A549 (cell line): ENCODE data around the gene MORF4L2. TPM values are rescaled to one million over a fixed set of nuclear protein-coding genes. Genes with fewer than 3 reads are reported as not detected.
A peak's percentile ranks its signal among the peaks of the same experiment; 100 is the strongest.

Experiments
- ATAC-seq, 2 experiments: fragments of 200-7000 bp in 1 of 2; fragments of >200 bp in 1 of 2; cut with Nextera tagmentation in 1 of 2; cut with Tn5 transposase in 1 of 2; 3 replicates each; pipeline versions ENCODE4 v1.8.0 to v1.9.1; 2018 to 2020; ENCODE audit warnings: mild to moderate bottlenecking in 1 of 2, moderate library complexity in 1 of 2
- CTCF ChIA-PET: fragments of 300-600 bp; sonication (Branson Sonifier 250); formaldehyde crosslinking; extraction: SDS; loops from one replicate; lab custom pipeline; 2021; ENCODE audit warnings: antibody characterized with exemption, inconsistent platforms; lab: Yijun Ruan, JAX
- POLR2A ChIA-PET: fragments of 350-600 bp; formaldehyde crosslinking; extraction: SDS; loops from one replicate; lab custom pipeline; 2021; ENCODE audit warnings: antibody characterized with exemption, inconsistent platforms; lab: Yijun Ruan, JAX
- DNase-seq, 2 experiments: peaks; one replicate each; pipeline versions ENCODE4 v3.0.0 to v3.0.0-alpha.2; 2011 to 2016; ENCODE audit warnings: low read depth in 1 of 2, low spot score in 1 of 2
- FAIRE-seq: peaks from 2 replicates; lab custom pipeline; 2011; peaks lifted over from hg19 to GRCh38; lab: Jason Lieb, UNC
- H3K27ac ChIP-seq, 2 experiments: fragments of >200 bp; sonication (Bioruptor Twin); formaldehyde crosslinking; 3 replicates each; pipeline ENCODE4 v1.5.1; 2016 to 2017
- H3K4me1 ChIP-seq: fragments of >200 bp; sonication (Bioruptor Twin); formaldehyde crosslinking; 3 replicates; pipeline ENCODE4 v1.6.1; 2016
- H3K4me2 ChIP-seq: fragments of >200 bp; sonication (Bioruptor Twin); formaldehyde crosslinking; 3 replicates; pipeline ENCODE4 v1.6.1; 2016
- H3K4me3 ChIP-seq: fragments of >200 bp; sonication (Bioruptor Twin); formaldehyde crosslinking; 3 replicates; pipeline ENCODE4 v1.5.1; 2016
- H3K9me3 ChIP-seq: fragments of >200 bp; sonication (Bioruptor Twin); formaldehyde crosslinking; 3 replicates; pipeline ENCODE4 v1.6.1; 2016
- BHLHE40 ChIP-seq: IDR thresholded peaks from 2 replicates; pipeline ENCODE4 v1.6.1; 2012; ENCODE audit warnings: low read depth, low read length, inconsistent platforms
- CBX2 ChIP-seq: fragments of 200-600 bp; sonication (generic); IDR thresholded peaks from 2 replicates; pipeline ENCODE4 v1.6.1; 2016; ENCODE audit warnings: low read depth, mild to moderate bottlenecking, borderline replicate concordance
- CBX8 ChIP-seq: fragments of 200-600 bp; sonication (generic); IDR thresholded peaks from 2 replicates; pipeline ENCODE4 v1.6.1; 2016
- CHD2 ChIP-seq: fragments of 150-350 bp; IDR thresholded peaks from 2 replicates; pipeline ENCODE4 v1.6.1; 2014; ENCODE audit warnings: low read length; ENCODE audit not compliant: partially characterized antibody
- EHF ChIP-seq: fragments of 250-450 bp; sonication (Bioruptor Pico); IDR thresholded peaks from 2 replicates; pipeline ENCODE4 v1.5.0; 2020; ENCODE audit warnings: mild to moderate bottlenecking
- EP300 ChIP-seq, 2 experiments: fragments of >200 bp; sonication (Bioruptor Twin); formaldehyde crosslinking; IDR thresholded peaks; 2 replicates in 1 of 2; 3 replicates in 1 of 2; pipeline ENCODE4 v1.6.1; 2016 to 2017
- FOXS1 ChIP-seq: fragments of 250-450 bp; sonication (Bioruptor Pico); IDR thresholded peaks from 2 replicates; pipeline ENCODE4 v1.5.0; 2020; ENCODE audit warnings: mild to moderate bottlenecking, moderate library complexity
- GATA3 ChIP-seq: IDR thresholded peaks from 2 replicates; pipeline ENCODE4 v1.6.1; 2012; ENCODE audit warnings: borderline replicate concordance
- HEYL ChIP-seq: fragments of 250-450 bp; sonication (Bioruptor Pico); IDR thresholded peaks from 2 replicates; pipeline ENCODE4 v1.8.0; 2021; ENCODE audit warnings: mild to moderate bottlenecking, moderate library complexity
- HOXA7 ChIP-seq: fragments of 250-450 bp; sonication (Bioruptor Pico); IDR thresholded peaks from 2 replicates; pipeline ENCODE4 v1.5.0; 2020; ENCODE audit warnings: mild to moderate bottlenecking, moderate library complexity
- HOXB13 ChIP-seq: fragments of 250-450 bp; sonication (Bioruptor Pico); IDR thresholded peaks from 2 replicates; pipeline ENCODE4 v1.5.0; 2020; ENCODE audit warnings: low read depth, mild to moderate bottlenecking, moderate library complexity
- HOXB5 ChIP-seq: fragments of 250-450 bp; sonication (Bioruptor Pico); IDR thresholded peaks from 2 replicates; pipeline ENCODE4 v1.5.0; 2020; ENCODE audit warnings: mild to moderate bottlenecking, moderate library complexity
- JUN ChIP-seq, 2 experiments: fragments of >200 bp; sonication (Bioruptor Twin); formaldehyde crosslinking; IDR thresholded peaks; 2 replicates in 1 of 2; 3 replicates in 1 of 2; pipeline ENCODE4 v1.6.1; 2016 to 2017
- JUNB ChIP-seq: fragments of >200 bp; sonication (Bioruptor Twin); formaldehyde crosslinking; IDR thresholded peaks from 2 replicates; pipeline ENCODE4 v1.6.1; 2016
- KDM1A ChIP-seq: fragments of 200-600 bp; sonication (generic); IDR thresholded peaks from 2 replicates; pipeline ENCODE4 v1.6.1; 2016; ENCODE audit warnings: low read depth, mild to moderate bottlenecking
- KDM5A ChIP-seq: fragments of 200-600 bp; sonication (generic); IDR thresholded peaks from 2 replicates; pipeline ENCODE4 v1.6.1; 2016; ENCODE audit warnings: antibody characterized with exemption, mild to moderate bottlenecking
- MAFK ChIP-seq: fragments of 450-650 bp; IDR thresholded peaks from 2 replicates; pipeline ENCODE4 v1.6.1; 2014; ENCODE audit not compliant: partially characterized antibody
- NPAS2 ChIP-seq: fragments of 250-450 bp; sonication (Bioruptor Pico); IDR thresholded peaks from 2 replicates; pipeline ENCODE4 v1.8.0; 2022; ENCODE audit warnings: mild to moderate bottlenecking, moderate library complexity, borderline replicate concordance
- NR3C1 ChIP-seq: fragments of >200 bp; sonication (Bioruptor Twin); formaldehyde crosslinking; IDR thresholded peaks from 3 replicates; pipeline ENCODE4 v1.6.1; 2017
- PHF8 ChIP-seq: fragments of 200-600 bp; sonication (generic); IDR thresholded peaks from 2 replicates; pipeline ENCODE4 v1.6.1; 2016; ENCODE audit warnings: low read depth, mild to moderate bottlenecking, antibody characterized with exemption, moderate library complexity, borderline replicate concordance
- POLR2A ChIP-seq: IDR thresholded peaks from 2 replicates; pipeline ENCODE4 v1.6.1; 2012; ENCODE audit warnings: mild to moderate bottlenecking, low read length
- POLR2AphosphoS2 ChIP-seq: conservative IDR thresholded peaks from 2 replicates; pipeline ENCODE4 v1.6.1; 2012; ENCODE audit warnings: low read length, improper control_type of control experiment, inconsistent platforms
- RAD21 ChIP-seq, 2 experiments: fragments of >200 bp in 1 of 2; sonication (Bioruptor Twin) in 1 of 2; formaldehyde crosslinking in 1 of 2; IDR thresholded peaks in 1 of 2; conservative IDR thresholded peaks in 1 of 2; 2 replicates in 1 of 2; 3 replicates in 1 of 2; pipeline ENCODE4 v1.6.1; 2012 to 2018; ENCODE audit warnings: inconsistent platforms in 1 of 2
- RFX5 ChIP-seq: fragments of 450-650 bp; IDR thresholded peaks from 2 replicates; pipeline ENCODE4 v1.7.1; 2014; ENCODE audit warnings: antibody characterized with exemption, mild to moderate bottlenecking, moderate library complexity
- RNF2 ChIP-seq: fragments of 200-600 bp; sonication (generic); IDR thresholded peaks from 2 replicates; pipeline ENCODE4 v1.6.1; 2016; ENCODE audit warnings: low read depth, mild to moderate bottlenecking, antibody characterized with exemption, moderate library complexity, borderline replicate concordance
- TFCP2L1 ChIP-seq: fragments of 250-450 bp; sonication (Bioruptor Pico); IDR thresholded peaks from 2 replicates; pipeline ENCODE4 v1.5.0; 2021; ENCODE audit warnings: mild to moderate bottlenecking
- TP53 ChIP-seq: fragments of 250-450 bp; sonication (Bioruptor Pico); IDR thresholded peaks from 2 replicates; pipeline ENCODE4 v1.5.0; 2021; ENCODE audit warnings: mild to moderate bottlenecking, moderate library complexity
- ZFP36 ChIP-seq: fragments of 450-650 bp; IDR thresholded peaks from 2 replicates; pipeline ENCODE4 v1.6.1; 2014; ENCODE audit warnings: borderline replicate concordance; ENCODE audit not compliant: partially characterized antibody
- ZSCAN20 ChIP-seq: fragments of 250-450 bp; sonication (Bioruptor Pico); IDR thresholded peaks from 2 replicates; pipeline ENCODE4 v1.8.0; 2022; ENCODE audit warnings: mild to moderate bottlenecking, moderate library complexity
- WGBS: methylation state at CpG from one replicate; pipeline ENCODE4 v1.1.6; 2017; ENCODE audit errors: missing lambda C conversion rate; 5-methylcytosine and 5-hydroxymethylcytosine counted together
- polyA plus RNA-seq, 4 experiments: library from polyadenylated mRNA; depleted of rRNA in 3 of 4; stranded (reverse); fragments of >200 nt; fragmentation: RNase III in 1 of 4; extraction: RNeasy Plus Mini Kit Qiagen cat#74134 plus additional on column Dnase treatment in 1 of 4; gene quantifications; 2 replicates in 3 of 4; 3 replicates in 1 of 4; pipeline ENCODE4 v1.2.3, GENCODE V29; 2011 to 2017
- TF ChIP-seq, protein P1 (sequence below): IDR thresholded peaks from 2 replicates; pipeline ENCODE4 v1.6.1; 2012; ENCODE audit warnings: low read depth, borderline replicate concordance
- TF ChIP-seq, protein P2 (sequence below): fragments of 450-650 bp; IDR thresholded peaks from 2 replicates; pipeline ENCODE4 v1.6.1; 2014; ENCODE audit warnings: antibody characterized with exemption
- TF ChIP-seq, protein P3 (sequence below): fragments of >200 bp; sonication (Bioruptor Twin); formaldehyde crosslinking; IDR thresholded peaks from 2 replicates; pipeline ENCODE4 v1.6.1; 2016
- TF ChIP-seq, protein P4 (sequence below): IDR thresholded peaks from 2 replicates; pipeline ENCODE4 v1.6.1; 2012
- TF ChIP-seq, protein P5 (sequence below): fragments of >200 bp; sonication (Bioruptor Twin); formaldehyde crosslinking; IDR thresholded peaks from 3 replicates; pipeline ENCODE4 v1.5.1; 2016
- TF ChIP-seq, protein P6 (sequence below): fragments of 250-450 bp; sonication (Bioruptor Pico); IDR thresholded peaks from 2 replicates; pipeline ENCODE4 v1.5.0; 2021; ENCODE audit warnings: mild to moderate bottlenecking, moderate library complexity, borderline replicate concordance
- TF ChIP-seq, protein P7 (sequence below): IDR thresholded peaks from 2 replicates; pipeline ENCODE4 v1.6.1; 2012

Gene MORF4L2
- polyA plus RNA-seq, 2 of the 4 experiments (the other 2 are of a cell fraction): 521 to 572 TPM

DNA sequence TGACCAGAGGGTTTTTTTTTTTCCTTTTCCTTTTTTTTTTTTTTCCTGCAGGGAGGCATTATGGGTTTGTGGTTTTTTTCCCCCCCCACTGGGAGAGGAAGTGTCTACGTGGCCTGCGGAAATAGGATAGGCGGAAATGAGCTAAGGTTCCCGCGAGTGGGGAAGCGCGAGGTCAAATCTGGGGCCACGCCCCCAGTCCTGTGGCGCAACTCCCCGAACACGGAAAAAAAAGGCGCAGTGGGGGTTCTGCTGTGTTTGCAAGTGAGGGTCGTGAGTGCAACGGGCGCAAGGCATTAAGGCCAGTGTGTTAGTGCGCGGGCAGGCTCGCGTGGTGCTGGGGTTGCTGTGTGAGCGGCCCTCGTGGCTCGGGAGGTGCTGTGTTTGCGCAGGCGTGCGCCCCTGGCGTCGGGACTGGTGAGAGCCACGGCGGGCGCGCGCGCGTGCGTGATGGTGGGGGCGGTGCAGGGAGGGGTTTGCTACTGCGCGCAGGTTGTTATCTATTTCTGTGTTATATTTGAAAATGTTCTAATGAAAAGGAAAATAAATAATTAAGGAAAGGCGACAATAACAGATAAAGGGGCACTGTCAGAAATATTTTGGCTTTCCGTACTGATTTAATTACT is 685 bp upstream of the MORF4L2 start (continued):
- TF ChIP-seq RFX5 (no peak), PHF8 (peak; percentile 73; the same call in 1 of the 2 replicates), GATA3 (0 out of 2 replicates have a peak, but pooled peaks have one; percentile 33), MAFK (no peak), BHLHE40 (no peak), CHD2 (no peak), POLR2AphosphoS2 (no peak), NPAS2 (CRISPR knock-in tag) (no peak), KDM1A (no peak), RNF2 (no peak), ZFP36 (no peak), JUNB (no peak), HOXA7 (CRISPR knock-in tag) (no peak), EP300 (IDR thresholded peaks at IDR 0.05) (no peak), ZSCAN20 (CRISPR knock-in tag) (no peak), TFCP2L1 (CRISPR knock-in tag) (no peak), POLR2A (peak; percentile 63), HOXB5 (no peak), FOXS1 (no peak), CBX2 (no peak), EHF (CRISPR knock-in tag) (peak; percentile 61; the same call in 1 of the 2 replicates), NR3C1 (no peak), TP53 (CRISPR knock-in tag) (peak; percentile 69; the same call in 1 of the 2 replicates)
- TF ChIP-seq, protein P1, sequence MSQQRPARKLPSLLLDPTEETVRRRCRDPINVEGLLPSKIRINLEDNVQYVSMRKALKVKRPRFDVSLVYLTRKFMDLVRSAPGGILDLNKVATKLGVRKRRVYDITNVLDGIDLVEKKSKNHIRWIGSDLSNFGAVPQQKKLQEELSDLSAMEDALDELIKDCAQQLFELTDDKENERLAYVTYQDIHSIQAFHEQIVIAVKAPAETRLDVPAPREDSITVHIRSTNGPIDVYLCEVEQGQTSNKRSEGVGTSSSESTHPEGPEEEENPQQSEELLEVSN: peak; percentile 59; the same call in 1 of the 2 replicates
- TF ChIP-seq, protein P2, sequence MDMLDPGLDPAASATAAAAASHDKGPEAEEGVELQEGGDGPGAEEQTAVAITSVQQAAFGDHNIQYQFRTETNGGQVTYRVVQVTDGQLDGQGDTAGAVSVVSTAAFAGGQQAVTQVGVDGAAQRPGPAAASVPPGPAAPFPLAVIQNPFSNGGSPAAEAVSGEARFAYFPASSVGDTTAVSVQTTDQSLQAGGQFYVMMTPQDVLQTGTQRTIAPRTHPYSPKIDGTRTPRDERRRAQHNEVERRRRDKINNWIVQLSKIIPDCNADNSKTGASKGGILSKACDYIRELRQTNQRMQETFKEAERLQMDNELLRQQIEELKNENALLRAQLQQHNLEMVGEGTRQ: no peak
- TF ChIP-seq, protein P3, sequence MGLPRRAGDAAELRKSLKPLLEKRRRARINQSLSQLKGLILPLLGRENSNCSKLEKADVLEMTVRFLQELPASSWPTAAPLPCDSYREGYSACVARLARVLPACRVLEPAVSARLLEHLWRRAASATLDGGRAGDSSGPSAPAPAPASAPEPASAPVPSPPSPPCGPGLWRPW: no peak
- TF ChIP-seq, protein P4, sequence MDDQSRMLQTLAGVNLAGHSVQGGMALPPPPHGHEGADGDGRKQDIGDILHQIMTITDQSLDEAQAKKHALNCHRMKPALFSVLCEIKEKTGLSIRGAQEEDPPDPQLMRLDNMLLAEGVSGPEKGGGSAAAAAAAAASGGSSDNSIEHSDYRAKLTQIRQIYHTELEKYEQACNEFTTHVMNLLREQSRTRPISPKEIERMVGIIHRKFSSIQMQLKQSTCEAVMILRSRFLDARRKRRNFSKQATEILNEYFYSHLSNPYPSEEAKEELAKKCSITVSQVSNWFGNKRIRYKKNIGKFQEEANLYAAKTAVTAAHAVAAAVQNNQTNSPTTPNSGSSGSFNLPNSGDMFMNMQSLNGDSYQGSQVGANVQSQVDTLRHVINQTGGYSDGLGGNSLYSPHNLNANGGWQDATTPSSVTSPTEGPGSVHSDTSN: no peak

DNA sequence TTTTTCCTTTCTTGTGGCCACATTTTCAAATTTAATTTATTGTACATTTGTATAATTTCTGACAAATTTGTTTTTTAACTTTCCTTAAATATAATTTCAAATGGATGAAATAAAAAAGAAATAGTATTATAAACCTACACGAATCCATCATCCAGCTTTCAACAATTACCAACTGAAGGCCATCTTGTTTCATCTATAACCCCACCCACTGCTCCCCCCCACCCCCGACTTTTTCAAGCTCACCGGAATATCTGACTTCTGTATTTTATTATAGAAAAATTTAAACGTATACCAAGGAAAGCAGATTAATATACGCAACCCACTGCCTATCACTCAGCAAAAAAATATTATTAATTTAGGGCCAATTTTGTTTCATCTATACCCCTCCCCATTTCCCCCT is 1.1 kb downstream of the MORF4L2 start:
- ATAC-seq (no peak), DNase-seq (peak; percentile 12 to 15), FAIRE-seq (no peak)
- WGBS: 1% methylated on average over 5 of the region's 5 CpGs
- Histone ChIP-seq H3K4me1 (peaks cover 32% of the 10 kb centered on the region), H3K4me2 (peak overlapping the region; percentile 74), H3K4me3 (peak overlapping the region; percentile 99), H3K27ac (peak overlapping the region; percentile 89 to 95), H3K9me3 (no peaks in the 10 kb centered on the region)
- ChIA-PET CTCF (interaction anchor here (3.5 kb wide), 1 partner anchor 55 kb away, joined by 19 read pairs; no protein-coding TSS in a partner anchor), POLR2A (interaction anchor here (0.6 to 3.1 kb wide), 6 partner anchors 9 to 476 kb away, joined by 3 to 23 read pairs (median 6); no protein-coding TSS in a partner anchor)
- TF ChIP-seq, protein P5, sequence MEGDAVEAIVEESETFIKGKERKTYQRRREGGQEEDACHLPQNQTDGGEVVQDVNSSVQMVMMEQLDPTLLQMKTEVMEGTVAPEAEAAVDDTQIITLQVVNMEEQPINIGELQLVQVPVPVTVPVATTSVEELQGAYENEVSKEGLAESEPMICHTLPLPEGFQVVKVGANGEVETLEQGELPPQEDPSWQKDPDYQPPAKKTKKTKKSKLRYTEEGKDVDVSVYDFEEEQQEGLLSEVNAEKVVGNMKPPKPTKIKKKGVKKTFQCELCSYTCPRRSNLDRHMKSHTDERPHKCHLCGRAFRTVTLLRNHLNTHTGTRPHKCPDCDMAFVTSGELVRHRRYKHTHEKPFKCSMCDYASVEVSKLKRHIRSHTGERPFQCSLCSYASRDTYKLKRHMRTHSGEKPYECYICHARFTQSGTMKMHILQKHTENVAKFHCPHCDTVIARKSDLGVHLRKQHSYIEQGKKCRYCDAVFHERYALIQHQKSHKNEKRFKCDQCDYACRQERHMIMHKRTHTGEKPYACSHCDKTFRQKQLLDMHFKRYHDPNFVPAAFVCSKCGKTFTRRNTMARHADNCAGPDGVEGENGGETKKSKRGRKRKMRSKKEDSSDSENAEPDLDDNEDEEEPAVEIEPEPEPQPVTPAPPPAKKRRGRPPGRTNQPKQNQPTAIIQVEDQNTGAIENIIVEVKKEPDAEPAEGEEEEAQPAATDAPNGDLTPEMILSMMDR: no peak
- TF ChIP-seq POLR2AphosphoS2 (no peak), RAD21 (conservative IDR thresholded peaks at IDR 0.05 in 1 of 2, IDR thresholded peaks at IDR 0.05 in 1 of 2) (no peak), HOXB13 (CRISPR knock-in tag) (no peak), HEYL (no peak), JUNB (no peak), JUN (IDR thresholded peaks at IDR 0.05) (no peak), CBX8 (no peak), KDM5A (no peak), RFX5 (no peak), TP53 (CRISPR knock-in tag) (no peak)
- TF ChIP-seq, protein P6, sequence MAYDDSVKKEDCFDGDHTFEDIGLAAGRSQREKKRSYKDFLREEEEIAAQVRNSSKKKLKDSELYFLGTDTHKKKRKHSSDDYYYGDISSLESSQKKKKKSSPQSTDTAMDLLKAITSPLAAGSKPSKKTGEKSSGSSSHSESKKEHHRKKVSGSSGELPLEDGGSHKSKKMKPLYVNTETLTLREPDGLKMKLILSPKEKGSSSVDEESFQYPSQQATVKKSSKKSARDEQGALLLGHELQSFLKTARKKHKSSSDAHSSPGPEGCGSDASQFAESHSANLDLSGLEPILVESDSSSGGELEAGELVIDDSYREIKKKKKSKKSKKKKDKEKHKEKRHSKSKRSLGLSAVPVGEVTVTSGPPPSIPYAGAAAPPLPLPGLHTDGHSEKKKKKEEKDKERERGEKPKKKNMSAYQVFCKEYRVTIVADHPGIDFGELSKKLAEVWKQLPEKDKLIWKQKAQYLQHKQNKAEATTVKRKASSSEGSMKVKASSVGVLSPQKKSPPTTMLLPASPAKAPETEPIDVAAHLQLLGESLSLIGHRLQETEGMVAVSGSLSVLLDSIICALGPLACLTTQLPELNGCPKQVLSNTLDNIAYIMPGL (CRISPR knock-in tag): no peak
- TF ChIP-seq, protein P7, sequence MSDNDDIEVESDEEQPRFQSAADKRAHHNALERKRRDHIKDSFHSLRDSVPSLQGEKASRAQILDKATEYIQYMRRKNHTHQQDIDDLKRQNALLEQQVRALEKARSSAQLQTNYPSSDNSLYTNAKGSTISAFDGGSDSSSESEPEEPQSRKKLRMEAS: no peak
